HS-5 (cell line): Measurements from ENCODE around the gene ATAD3B.
"Not testable (repeated sequence)": the region's sequence is repeated elsewhere in the genome, so short reads cannot be mapped to it uniquely, and the experiment has no call there.

Source experiments
- DNase-seq: peaks from one replicate; pipeline ENCODE4 v3.0.0-alpha.2; 2012; ENCODE audit warnings: low read depth

Gene ATAD3B

DNA sequence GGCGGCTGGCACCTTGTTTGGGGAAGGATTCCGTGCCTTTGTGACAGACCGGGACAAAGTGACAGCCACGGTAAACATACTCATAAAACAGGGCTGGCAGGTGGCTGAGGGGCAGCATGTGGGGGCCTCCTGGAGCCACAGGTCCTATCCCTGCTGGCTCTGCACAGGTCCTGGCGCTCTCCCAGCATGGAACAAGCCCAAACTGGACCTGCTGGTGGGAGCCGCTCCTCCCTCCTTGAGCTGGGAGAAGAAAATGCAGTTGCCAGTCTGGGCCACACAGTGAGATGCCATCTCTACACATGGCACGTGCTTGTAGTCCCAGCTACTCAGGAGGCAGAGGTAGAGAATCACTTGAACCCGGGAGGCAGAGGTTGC lies 19.2 kb upstream of the ATAD3B start:
- not testable (repeated sequence) for DNase-seq

DNA sequence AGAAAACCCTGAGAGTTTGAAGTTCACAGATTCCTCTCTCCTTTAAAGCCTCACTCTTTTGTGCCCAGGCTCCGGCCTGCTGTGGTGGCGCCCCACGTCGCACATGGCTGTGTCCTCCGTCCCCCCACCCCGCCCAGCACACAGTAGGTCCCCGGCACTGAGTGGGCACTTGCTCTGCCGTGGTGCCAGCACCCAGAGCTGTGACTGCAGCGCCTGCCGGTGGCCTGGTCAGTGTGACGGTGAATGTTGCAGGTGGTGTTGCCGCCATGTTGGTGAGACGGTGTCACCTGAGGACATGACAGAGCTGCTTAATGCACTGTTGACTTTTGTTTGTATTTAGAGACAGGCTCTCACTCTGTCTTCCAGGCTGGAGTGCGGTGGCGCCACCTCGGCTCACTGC lies 18.7 kb upstream of the ATAD3B start:
- DNase-seq = no peak

DNA sequence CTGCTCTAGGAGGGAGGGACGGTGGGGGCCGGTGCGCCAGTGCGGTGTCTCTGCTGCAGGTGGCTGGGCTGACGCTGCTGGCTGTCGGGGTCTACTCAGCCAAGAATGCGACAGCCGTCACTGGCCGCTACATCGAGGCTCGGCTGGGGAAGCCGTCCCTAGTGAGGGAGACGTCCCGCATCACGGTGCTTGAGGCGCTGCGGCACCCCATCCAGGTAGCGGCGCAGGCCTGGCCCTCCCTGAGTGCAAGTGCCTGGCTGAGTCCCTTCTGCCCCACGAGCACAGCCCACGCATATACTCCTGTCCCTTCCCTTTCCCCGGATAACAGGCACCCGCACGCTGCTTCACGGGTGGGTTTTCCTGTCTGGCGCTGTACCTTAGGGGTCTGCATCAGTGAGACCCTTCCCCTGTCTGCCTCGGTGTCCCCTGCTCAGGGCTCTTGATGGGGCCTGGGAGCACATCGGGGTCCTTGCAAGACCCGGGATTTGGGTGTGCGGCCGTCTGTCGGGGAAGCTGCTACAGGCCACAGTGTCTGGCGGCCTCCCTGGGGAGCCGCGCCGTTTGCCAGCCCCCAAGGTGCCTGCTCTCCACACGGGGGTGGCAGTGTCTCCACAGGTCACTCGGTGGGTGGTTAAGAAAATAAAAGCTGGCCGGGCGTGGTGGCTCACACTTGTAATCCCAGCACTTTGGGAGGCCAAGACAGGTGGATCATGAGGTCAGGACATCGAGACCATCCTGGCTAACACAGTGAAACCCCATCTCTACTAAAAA lies 17.1 kb upstream of the ATAD3B start:
- DNase-seq = not testable (repeated sequence)

DNA sequence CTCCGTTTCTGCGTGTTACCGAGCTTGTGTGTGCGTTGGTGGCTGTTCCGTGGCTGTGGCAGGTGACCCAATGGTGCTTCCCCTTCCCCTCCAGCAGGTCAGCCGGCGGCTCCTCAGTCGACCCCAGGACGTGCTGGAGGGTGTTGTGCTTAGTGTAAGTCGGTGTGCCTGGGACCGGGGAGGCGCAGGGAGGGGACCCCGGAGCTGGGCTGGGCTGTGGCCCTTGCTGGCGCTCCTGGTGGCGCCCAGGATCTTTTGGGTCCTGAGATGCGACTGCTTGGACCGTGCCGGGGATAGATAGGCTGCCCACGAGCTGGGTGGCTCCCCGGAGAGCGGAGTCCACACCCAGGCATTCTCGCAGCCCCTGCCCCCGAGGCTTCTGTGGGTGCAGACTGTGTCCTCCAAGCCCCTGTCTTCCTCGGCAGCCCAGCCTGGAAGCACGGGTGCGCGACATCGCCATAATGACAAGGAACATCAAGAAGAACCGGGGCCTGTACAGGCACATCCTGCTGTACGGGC lies 16.1 kb upstream of the ATAD3B start:
- DNase-seq = no peak

DNA sequence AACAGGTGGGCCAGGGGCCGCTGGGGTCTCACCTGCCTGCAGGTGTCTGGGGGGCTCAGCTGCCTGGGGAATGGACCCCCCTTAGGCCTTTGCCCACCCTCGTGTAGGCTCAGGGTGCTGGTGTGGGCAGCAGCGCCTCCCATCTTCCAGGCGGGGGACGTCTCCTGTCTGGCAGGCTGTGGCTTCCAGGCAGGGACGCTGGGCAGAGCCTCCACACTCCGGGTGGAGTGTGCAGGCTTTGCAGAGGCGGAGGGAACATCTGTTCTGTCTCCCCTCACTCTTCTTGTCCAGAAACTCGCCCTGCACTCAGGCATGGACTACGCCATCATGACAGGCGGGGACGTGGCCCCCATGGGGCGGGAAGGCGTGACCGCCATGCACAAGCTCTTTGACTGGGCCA lies 15.6 kb upstream of the ATAD3B start:
- DNase-seq = not testable (repeated sequence)

DNA sequence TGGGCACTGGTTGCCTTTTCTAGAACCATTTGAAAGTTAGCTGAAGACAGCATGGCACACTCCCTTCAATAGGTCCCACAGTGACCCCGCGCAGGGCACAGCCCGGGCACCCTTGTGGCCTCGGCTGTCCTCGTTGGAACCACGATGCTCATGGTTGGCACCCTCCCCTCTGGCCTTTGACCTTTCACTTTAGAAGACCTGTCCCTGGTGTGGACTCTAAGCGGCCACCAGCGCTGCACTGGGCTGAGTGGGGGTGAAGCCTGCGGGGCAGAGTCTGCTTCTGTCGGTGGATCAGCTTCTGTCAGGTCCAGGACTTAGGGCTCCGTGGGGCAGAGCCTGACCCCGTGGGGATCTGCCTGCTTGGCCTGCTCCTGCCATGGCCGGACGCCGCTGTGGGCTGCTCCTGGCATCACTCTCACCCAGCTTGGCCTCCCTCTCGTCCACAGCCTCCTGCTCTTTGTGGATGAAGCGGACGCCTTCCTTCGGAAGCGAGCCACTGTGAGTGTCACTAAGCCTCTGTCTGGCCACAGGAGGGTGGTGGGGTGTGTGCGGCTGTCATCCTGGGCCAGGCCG lies 14.8 kb upstream of the ATAD3B start:
- DNase-seq = not testable (repeated sequence)

DNA sequence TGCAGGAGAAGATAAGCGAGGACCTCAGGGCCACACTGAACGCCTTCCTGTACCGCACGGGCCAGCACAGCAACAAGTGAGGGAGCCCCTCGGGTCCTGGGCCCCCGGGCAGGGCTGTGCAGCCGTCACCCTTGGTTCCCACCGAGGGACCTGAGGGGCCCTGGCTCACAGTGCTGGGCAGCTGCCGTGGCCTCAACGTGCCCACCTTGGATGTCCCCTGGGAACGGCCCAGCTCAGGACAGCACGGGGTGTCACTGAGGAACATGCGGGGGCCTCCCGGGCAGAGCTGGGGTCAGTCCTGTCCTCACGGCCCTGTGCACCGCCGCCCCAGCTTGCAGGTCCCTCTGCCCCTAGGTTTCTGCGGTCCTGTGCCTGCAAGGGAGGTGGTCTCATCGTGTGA lies 12.4 kb upstream of the ATAD3B start:
- DNase-seq = not testable (repeated sequence)

DNA sequence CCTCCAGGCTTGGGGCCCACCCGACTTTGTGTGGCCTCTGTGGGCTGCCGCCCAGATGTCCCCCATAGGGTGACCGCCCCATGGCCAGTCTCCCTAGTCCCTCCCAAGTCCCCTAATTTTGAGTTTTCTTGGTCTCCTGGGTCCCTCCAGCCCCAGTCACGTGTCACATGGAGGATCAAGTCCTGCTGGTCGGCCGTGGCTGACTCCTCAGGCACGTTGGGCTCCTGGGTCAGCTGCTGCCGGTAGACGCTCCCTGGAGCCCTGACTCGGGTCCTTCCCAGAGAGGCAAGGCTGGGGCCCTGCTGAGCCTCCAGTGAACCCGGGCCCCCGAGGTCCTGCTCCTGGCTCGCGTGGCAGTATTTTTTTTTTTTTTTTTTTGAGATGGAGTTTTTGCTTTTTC lies 11.9 kb upstream of the ATAD3B start:
- DNase-seq = not testable (repeated sequence)

DNA sequence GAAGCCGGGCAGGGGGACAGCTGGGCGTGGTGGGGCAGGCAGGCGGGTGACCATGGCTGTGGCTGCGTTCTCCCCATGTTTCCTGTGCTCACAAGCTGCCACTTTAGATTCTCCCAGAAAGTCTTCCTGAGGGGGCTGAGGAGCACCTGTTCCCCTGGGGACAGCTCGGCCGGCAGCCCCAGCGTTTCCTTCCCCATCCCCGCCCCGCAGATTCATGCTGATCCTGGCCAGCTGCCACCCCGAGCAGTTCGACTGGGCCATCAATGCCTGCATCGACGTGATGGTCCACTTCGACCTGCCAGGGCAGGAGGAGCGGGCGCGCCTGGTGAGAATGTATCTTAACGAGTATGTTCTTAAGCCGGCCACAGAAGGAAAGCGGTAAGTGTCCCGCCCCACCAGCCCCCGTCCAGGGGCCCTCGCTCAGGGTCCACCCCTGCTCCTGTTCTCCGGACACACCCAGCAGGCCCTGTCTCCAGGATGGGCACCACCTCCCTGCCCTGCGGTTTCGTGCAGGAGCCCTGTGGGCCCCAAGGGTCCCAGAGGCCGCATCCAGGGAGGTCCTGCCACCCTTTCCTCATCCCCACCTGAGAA lies 10.9 kb upstream of the ATAD3B start:
- no peak for DNase-seq

DNA sequence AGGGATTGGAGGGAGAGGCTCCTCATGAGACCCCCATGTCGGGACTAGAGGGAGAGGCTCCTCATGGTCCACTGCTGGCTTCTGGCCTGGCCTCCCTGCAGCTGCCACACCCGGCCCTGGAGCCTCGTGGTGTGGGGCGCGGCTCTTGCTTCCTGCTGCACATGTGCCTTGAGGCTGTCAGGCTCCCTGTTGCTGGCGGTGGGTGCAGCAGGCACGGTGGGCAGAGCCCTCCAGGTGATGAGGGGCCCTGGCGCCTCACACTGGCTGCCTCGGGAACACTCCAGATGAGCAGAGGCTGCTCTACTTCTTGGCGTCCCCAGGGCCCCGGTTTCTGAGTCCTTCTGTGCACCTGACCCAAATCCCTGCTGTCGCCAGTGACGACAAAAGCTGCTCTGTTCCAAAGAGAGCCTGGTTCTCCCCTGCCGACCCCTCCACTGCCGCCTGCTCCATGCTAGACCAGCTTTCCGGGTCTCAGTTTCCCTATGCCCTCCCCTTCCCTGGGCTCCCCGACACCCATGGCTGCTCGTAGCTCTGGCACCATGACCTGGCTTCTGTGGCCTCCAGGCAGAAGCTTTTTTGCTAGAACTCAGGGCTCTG lies 9.7 kb upstream of the ATAD3B start:
- no peak for DNase-seq

DNA sequence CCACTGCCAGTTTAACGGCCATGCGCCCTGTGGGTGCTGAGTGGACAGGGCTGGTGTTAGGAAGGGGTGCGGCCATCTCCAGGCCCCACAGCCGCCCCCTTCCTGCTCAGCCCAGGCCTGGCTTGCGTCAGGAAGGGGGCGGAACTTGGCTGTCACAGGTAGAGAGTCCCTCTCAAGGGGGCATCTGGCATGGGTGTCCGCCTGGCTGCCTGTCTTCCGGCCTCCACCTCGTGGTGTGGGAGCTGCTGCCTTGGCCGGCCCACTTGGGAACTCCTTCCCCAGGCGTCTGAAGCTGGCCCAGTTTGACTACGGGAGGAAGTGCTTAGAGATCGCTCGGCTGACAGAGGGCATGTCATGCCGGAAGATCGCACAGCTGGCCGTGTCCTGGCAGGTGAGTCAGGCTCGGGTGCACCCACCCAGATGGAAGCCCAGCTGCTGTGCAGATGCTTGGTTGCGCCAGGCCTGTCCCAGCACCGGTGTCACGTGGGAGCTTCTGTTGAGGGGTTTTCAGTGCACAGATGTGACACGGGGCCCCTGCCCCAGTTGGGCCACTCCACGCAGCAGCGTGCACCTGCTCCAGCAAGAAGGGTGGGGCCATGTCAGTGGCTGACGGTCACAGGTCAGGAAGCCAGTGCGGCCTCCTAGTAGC lies 9.1 kb upstream of the ATAD3B start:
- peak; percentile 48 for DNase-seq

DNA sequence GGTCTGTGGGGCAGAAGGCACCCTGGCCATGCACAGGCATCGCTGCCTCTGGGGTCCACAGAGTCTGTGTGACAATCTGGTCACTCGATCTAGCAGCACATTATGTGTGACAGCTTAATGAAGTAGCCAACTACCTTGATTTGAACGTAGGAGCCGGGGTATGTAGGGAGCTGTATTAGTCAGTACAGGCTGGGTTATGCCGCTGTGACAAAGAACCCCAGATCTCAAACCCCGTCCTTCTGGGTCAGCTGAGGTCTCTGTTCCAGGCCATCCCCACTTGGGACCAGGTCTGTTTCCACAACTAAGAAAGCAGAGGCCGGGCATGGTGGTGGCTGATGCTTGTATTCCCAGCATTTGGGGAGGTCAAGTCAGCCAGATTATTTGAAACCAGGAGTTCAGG lies 8.3 kb upstream of the ATAD3B start:
- DNase-seq = no peak

DNA sequence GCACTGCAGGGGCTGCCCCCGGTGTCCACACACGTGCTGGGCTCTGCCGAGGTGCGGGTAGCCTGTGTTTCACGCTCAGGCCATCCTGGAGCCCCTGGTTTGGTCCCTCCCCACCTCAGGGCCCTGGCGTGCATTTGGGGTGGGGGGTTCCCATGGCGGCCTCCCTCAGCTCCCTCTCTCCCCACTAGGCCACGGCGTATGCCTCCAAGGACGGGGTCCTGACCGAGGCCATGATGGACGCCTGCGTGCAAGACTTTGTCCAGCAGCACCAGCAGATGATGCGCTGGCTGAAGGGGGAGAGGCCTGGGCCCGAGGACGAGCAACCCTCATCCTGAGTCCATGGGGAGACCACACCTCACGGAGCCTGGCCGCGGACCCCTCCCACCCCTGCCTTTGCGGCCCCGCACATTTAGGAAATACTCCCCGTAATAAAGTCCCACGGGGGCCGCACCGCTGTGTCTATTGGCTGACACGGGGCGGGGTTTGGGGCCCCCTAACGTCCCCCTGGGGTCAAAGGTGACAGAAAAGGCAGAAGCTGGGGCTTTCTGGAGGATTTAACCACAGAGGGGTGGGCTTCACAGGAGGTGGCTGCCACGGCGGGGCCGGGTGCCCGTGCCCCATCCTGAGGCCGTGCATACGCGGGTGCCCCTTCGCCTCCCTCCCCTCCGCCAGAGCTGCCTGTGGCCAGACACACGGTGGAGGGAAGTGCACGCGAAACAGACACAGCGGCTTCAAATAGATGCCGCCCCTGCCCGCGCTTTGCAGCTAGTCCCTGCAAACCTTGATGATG lies 3.2 kb upstream of the ATAD3B start:
- not testable (repeated sequence) for DNase-seq

DNA sequence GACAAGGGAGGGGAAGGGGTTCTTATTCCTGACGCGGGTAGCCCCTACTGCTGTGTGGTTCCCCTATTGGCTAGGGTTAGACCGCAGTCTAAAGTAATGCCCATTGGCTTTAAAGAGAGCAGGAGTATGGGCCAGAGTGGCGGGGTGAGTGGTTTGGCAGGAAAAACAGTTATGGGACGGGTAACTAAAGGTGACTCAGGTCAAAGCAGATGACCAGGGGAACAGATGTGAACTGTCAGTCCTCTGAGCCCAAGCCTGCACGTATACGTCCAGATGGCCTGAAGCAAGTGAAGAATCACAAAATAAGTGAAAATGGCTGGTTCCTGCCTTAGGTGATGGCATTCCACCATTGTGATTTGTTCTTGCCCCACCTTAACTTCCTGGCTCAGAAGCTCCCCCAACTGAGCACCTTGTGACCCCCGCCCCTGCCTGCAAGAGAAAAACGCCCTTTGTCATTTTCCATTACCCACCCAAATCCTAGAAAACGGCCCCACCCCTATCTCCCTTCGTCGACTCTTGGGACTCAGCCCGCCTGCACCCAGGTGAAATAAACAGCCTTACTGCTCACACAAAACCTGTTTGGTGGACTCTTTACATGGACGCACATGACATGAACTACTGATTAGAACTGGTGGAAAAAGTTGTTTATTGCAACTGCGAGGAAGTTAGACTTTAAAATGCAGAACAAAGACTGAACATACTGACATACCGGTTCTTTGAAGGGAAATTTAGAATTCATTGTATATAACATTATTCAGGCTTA lies 758 bp upstream of the ATAD3B start:
- DNase-seq = no peak

DNA sequence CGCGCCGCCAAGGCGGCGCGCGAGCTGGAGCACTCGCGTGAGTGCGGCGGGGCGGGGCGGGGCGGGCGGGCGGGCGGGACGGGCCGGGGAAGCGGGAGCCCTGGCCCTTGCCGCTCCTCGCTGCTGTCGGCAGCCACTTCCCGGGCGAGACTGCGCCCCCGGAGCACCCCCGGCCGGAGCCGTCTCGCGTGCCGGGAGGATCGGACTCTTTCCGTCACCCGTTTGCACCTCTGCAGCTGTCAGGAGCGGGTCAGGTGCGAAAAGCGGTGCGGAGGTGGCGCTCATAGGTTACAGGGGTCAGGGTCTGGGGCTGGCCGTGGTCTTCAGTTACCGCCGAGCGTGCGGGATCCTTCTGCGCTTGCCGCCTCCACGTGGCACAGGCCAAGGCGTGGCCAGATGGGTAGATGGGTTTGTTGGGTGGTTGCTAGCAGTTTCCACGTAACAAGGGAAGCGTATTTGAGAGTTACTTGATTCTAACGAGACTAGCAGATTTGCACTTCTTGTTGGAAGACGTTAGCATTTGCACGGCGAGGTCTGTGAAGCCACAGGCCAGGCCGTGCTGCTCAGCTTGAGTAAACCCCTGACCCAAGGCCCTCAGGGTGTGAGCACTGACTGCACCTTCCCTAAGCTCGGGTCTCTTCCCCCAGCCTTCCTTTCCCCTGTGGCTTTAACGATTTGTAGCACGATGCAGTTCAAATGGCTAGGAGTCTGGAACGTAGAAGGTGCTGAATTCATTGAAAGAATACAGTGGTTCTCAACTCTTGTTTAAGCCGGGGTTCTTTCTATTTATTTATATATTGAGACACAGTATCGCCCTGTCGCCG lies 700 bp downstream of the ATAD3B start:
- DNase-seq = not testable (repeated sequence)

DNA sequence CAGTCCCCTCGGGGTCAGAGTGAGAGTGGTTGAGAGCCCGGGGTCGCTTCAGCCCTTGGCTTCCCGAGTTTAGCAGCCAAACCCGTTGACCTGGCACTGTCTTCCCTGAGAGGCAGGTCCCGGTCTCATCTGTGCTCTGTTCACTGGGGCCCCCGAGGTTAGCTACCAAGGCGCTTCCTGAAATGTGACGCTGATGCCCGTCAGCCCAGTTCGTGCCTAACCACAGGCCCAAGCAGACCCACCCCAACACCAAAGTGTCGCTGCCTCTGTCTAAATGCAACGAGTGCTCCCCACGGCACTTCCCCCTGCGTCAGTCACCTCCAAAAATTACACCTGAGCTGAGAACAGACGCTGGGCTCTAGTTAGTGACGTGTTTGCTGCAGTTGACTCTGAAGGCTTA lies 4.4 kb downstream of the ATAD3B start:
- DNase-seq = not testable (repeated sequence)

DNA sequence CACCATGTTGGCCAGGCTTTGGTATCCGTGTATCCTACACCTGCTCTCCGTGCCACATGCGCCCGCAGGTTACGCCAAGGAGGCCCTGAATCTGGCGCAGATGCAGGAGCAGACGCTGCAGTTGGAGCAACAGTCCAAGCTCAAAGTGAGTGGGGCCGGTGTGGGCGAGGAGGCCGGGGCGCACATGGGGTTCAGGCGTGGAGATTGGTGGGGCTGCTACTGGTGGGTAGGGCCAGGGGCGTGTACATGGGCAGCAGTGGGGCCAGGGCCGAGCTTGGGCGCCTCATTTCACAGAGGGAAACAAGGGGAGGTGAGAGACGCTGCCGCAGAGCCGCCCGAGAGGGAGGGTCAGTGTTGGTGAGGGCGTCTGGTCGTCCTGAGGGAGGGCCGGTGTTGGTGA lies 5.6 kb downstream of the ATAD3B start:
- no peak for DNase-seq

DNA sequence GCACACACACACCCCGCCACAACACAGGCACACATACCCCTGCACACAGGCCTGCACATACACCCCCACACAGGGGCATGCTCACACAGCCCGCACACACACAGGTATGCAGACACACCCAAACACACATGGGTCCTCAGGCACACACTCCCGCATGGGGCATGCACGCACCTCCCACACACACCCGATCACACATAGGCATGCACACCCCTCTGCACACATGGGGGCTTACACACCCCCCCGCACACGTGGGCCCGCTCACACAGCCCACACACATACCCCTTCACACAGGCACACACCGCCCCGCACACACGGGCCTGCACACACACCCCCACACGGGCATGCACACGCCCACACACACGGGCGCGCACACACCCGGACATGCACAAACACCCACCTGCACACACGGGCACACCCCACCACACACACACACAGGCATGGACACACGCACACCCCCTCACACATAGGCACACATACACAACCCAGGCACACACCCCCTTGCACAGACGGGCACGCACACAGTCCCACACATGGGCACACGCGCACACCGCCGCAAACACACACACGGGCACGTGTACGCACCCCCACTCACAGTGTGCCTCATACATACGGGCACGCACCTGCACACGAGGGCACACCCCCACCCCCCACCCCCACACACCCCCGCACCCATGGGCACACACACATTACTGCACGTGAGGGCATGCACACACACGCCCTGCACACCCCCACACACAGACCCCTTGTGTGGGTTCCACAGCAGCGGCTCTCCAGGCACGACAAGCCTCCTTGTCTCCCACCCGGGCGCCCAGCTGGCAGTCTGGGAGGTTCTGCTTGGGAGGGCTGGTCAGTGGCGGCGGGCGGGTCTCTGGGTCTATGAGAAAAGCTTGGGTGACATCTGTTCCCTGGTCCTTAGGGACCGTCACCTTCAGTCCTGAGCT lies 8.3 kb downstream of the ATAD3B start:
- no peak for DNase-seq

DNA sequence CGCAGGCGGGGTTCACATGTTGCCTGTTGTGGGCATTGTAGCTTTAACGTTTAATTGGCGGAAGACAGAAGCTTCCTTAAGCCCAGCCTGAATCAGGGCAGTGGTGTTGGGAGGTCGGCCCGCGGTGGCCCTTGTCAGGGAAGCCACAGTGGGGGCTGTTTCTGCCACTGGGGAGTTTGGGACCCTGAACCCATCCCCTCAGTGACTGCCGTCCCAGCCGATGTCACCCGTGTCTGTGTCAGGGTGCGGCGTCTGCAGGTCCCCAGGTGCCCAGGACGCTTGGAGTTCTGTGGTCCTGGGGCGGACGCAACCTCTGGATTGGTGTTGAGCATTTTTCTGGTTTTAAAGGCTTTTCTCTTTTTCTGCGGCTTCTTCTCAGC lies 8.9 kb downstream of the ATAD3B start:
- not testable (repeated sequence) for DNase-seq
